UCSD-AML1 (cell line): Measurements from ENCODE around the gene TP63.
"Not testable (repeated sequence)": the region's sequence is repeated elsewhere in the genome, so short reads cannot be mapped to it uniquely, and the experiment has no call there.

Experiments used
- DNase-seq: peaks from one replicate; lab custom pipeline; 2025; ENCODE audit not compliant: unreplicated experiment; lab: John Stamatoyannopoulos, UW

The TP63 gene

GRCh38 chr3:189625071-189625470 is 6.1 kb upstream of the TP63 start:
- DNase-seq: no peak

- no peak for DNase-seq
Measured at GRCh38 chr3:189625572-189625971, 5.6 kb upstream of the TP63 start.

- no peak for DNase-seq
Measured at GRCh38 chr3:189626286-189626685, 4.9 kb upstream of the TP63 start.

GRCh38 chr3:189629803-189630455 is 1.3 kb upstream of the TP63 start:
- DNase-seq: no peak

- DNase-seq: no peak
Measured at GRCh38 chr3:189630767-189631372, 319 bp upstream of the TP63 start.

- DNase-seq: no peak
Measured at GRCh38 chr3:189631409-189631808, 220 bp downstream of the TP63 start.

DNA sequence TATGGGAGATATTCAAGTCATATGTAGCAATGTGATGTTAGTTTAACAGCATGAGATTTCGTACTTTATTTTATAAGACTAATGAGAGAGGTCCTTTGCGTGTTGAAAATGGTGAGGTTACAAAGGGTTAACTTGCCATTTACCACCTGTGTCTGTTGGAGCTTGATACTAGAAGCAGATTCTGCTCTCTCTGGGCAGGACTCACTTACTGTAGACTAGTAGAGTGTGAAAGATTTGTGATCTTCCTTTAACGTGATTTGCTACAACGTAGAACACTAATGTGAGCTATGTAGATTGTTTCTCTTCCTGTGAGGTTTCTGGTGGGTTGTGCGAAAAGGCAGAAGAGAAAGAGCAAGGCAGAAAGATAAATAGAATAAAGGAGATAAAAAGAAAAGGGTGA is 1.1 kb downstream of the TP63 start:
- no peak for DNase-seq

DNA sequence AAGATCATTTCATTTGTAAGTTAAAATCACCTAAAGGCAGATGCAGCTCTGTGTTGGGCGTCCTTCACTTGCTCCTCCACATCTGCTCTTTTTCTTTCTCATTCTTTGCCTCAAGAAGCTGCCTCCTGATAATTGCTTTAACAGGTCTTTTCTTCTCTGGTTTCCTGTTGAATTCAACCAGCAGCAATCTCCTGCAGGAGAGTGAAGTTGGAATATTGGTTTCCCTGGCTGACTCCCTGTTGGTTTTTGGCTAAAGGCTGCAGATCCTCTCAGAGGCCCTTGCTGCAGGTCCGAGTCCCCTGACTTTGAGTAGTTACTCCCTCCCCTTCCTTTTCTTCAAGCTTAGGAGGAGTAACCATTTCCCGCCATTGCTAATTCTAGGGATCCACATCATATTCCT is 4.2 kb downstream of the TP63 start:
- no peak for DNase-seq

DNA sequence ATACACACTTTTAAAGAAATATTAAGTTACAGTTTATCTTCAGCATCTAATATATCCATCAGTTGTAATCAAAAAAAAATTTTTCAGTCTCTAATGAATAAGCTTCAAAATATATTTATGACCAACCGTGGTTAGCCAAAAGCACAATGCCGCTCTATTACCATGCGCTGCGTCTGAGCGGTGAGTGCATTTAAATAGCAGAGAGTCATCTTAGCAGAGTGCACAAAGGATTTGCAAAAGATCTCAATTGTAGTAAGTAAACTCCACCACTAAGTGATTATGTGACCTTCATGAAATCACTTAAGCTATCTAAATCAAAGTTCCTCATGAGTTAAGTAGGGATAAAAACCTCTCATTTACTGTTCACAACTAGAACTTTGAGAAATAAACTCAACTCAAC is 4.9 kb downstream of the TP63 start:
- no peak for DNase-seq

DNA sequence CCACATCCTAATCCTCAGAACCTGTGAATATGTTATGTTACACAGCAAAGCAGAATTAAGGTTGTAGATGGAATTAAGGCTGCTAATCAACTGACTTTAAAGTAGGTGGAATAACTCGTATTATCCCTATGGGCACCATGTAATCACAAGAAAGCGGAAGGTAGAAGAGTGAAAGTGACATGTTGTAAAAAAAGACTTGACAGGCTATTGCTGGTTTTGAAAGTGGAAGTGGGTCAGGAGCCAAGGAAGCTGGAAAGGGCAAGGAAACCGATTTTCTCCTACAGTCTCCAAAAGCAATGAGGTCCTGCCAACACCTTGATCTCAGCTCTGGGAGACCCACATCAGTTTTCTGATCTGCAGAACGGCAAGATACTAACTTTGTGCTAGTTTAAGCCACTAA is 6.6 kb downstream of the TP63 start:
- no peak for DNase-seq

- DNase-seq: no peak
Measured at GRCh38 chr3:189638276-189639031, 7.3 kb downstream of the TP63 start.

DNA sequence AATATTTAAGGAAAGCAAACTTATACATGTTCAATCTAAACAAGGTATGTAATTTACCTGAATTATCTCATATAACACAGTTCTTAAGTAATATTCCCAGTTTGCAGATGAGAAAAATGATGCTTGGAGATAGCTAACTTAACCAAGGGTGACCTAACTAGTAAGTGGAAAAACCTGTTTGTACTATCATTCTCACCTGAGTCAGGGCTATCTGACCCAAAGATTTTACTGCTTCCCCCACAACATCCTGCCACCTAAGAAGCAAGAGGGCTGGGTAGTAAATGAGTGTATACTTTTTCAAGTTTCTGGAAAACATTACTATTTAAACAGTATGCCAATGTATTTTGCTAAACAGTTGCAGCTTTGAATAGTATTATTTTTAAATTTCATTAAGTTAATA is 10.6 kb downstream of the TP63 start:
- no peak for DNase-seq

- DNase-seq: no peak
Measured at GRCh38 chr3:189646853-189647542, 15.8 kb downstream of the TP63 start.

DNA sequence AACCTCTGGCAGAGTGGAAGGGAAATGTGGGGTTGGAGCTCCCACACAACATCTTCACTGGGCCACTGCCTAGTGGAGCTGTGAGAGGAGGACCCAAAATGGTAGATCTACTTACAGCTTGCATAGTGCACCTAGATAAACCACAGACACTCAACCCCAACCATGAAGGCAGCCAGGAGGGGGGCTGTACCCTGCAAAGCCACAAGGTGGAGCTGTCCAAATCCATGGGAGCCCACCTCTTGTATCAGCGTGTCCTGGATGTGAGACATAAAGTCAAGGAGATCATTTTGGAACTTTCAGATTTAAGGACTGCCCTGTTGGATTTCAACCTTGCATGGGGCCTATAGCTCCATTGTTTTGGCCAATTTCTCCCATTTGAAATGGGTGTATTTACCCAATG is 20.9 kb downstream of the TP63 start:
- DNase-seq: peak; percentile 12

DNA sequence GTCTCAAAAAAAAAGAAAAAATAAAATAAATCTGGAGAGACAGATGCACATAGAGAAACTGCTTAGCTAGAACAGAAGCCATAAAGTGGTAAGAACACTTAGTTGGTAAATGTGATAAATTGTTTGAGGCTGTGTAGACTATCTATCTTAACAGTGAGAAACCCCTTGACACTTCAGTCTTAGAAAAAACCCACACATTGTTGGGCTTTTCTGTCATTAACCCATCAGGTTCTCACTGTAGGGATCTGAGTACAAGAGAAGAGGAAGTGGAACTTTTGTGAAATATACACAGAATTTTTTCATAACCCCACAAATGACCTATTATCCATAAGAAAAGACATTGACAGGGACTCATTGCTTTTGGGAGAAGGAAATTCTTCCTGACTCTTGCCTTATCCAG is 24.4 kb downstream of the TP63 start:
- DNase-seq: no peak

- DNase-seq: no peak
Measured at GRCh38 chr3:189659571-189659970, 28.4 kb downstream of the TP63 start.

- no peak for DNase-seq
Measured at GRCh38 chr3:189664311-189664710, 33.1 kb downstream of the TP63 start.

DNA sequence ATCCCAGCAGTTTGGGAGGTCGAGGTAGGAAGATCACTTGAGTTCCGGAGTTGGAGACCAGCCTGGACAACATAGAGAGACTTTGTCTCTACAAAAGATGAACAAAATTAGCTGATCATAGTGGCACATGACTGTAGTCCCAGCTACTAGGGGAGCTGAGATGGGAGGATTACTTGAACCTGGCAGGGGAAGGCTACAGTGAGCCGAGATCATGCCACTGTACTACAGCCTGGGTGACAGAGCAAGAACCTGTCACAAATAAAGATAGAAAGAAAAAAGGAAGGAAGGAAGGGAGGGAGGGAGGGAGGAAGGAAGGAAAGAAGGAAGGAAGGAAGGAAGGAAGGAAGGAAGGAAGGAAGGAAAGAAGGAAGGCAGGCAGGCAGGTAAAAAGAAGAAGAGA is 41.2 kb downstream of the TP63 start:
- not testable (repeated sequence) for DNase-seq

DNA sequence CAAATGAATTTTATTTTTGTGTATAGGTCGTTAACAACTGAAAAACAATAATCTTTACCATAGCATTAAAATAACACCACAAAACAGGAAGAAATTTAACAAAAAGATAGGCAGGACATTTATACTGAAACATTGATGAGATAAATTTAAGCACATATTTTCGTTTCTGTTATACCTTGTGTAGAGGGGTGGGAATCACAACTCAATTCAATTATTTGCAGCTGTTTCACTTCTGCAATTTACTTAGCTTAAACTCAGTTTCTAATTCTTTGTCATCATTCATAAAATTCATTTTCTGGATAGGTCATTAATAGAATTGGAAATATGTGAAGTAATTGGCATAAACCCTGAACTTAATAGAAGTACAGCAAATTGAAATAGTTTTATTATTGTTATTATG is 42.3 kb downstream of the TP63 start:
- DNase-seq: no peak

DNA sequence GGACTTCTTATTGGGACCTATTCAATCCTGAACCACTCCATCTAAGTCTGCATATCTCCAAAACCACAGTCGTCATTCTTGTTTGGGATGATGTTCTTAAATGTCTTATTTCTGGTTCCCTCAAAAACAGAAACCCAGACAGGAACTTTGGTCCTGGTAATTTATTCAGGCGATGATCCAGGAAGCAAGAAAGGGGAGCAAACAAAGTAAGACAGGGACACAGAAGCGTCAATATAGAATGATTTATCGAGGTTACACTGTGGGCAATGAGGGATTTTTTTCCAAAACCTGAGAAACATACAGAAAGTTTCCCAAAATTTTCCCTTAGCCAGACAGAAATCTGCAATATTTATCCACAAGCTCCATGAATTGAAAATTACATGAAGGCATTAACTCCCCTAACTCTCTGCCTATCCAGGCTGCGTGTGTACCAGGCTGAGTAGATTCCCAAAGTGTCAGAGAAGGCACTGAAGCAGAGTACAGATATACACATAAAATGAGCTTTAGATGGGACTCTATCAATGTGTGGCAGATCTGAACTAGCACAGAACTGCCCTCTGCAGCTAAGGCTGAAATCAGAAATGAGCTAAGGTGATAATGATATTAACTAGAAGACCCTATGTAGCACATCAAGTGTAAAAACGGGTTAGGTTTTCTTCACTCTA is 43.2 kb downstream of the TP63 start:
- DNase-seq: no peak

DNA sequence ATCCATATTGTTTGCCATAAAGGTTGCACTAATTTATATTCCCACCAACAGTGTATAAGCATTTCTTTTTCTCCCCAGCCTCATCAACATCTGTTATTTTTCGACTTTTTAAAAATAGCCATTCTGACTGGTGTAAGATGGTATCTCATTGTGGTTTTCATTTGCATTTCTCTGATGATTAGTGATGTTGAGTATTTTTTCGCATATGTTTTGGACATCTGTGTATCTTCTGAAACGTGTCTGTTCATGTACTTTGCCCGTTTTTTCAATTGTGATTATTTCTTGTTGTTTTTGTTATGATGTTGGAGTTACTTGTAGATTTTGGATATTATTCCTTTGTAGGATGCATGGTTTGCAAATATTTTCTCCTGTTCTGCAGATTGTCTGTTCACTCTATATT is 46.5 kb downstream of the TP63 start:
- DNase-seq: no peak
